Vagina (tissue), 2 donors: ENCODE results near the gene MAP2K5. TPM values are rescaled to one million over a fixed set of nuclear protein-coding genes. Genes with fewer than 3 reads are reported as not detected.

Experiments
- DNase-seq, 2 donors: peaks; one replicate each; pipeline ENCODE4 v3.0.0-alpha.2; 2017; ENCODE audit errors: extremely low spot score in 2 of 2
- H3K27ac ChIP-seq: fragments of 200-600 bp; sonication (generic); one replicate; pipeline ENCODE4 v1.5.1; 2019
- H3K27me3 ChIP-seq: fragments of 200-600 bp; sonication (generic); one replicate; pipeline ENCODE4 v1.5.1; 2019
- H3K36me3 ChIP-seq, 2 donors: fragments of 200-600 bp; sonication (generic); one replicate each; pipeline ENCODE4 v1.5.1; 2017 to 2019
- H3K4me1 ChIP-seq: fragments of 200-600 bp; sonication (generic); one replicate; pipeline ENCODE4 v1.5.1; 2019
- H3K4me3 ChIP-seq, 2 donors: fragments of 200-600 bp; sonication (generic); 1 replicate in 1 of 2; 2 replicates in 1 of 2; pipeline ENCODE4 v1.5.1; 2016 to 2019
- H3K9me3 ChIP-seq: fragments of 200-600 bp; sonication (generic); one replicate; pipeline ENCODE4 v1.5.1; 2019
- POLR2A ChIP-seq, 2 donors: fragments of 450-650 bp; IDR thresholded peaks; one replicate each; pipeline ENCODE4 v1.6.1; 2017; ENCODE audit warnings: antibody characterized with exemption in 2 of 2, mild to moderate bottlenecking in 2 of 2, moderate library complexity in 2 of 2
- POLR2AphosphoS5 ChIP-seq, 2 donors: sonication (generic); formaldehyde crosslinking; IDR thresholded peaks; one replicate each; pipeline ENCODE4 v1.9.0; 2017; ENCODE audit warnings: antibody characterized with exemption in 2 of 2, mild to moderate bottlenecking in 2 of 2, low read depth in 1 of 2; ENCODE audit not compliant: insufficient read depth in 1 of 2
- intact Hi-C: fragments of 100-400 bp; cut with DNase I; formaldehyde crosslinking; loops from one replicate; pipeline ENCODE4 v1.15.1; 2023
- total RNA-seq: library from RNA; depleted of rRNA; stranded (reverse); fragments of >200 nt; gene quantifications from one replicate; pipeline ENCODE4 v1.2.3, GENCODE V29; 2016
- TF ChIP-seq, protein P1 (sequence below), 3 experiments: fragments of 450-650 bp in 2 of 3; fragments of 200-600 bp in 1 of 3; sonication (generic) in 1 of 3; IDR thresholded peaks; one replicate each; pipeline ENCODE4 v1.5.1; 2017 to 2019; ENCODE audit warnings: antibody characterized with exemption in 3 of 3, mild to moderate bottlenecking in 2 of 3, moderate library complexity in 2 of 3

MAP2K5 gene
- total RNA-seq, 1 donor from 2014 or later: 13.5 TPM

DNA sequence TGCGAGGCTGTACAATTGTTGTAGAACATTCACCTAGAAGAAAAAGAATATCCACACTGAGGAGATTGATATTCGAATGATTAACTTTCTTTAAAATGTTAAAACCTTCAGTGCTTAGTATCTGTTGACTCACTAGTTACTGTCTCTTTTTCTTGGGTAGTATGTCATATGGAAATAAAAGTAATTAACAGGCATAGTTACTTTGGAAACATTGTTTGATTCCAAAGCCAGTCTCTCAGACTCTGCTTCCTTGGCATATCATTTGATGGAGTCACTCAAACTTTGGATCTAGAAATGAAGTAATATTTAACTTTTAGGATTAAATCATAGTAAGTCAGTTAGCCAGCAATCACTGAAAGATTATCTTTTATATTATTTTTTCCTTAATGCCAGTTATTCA is 63.4 kb downstream of the MAP2K5 start:
- Histone ChIP-seq H3K9me3 (no peaks in the 10 kb centered on the region), H3K36me3 (no peaks in the 10 kb centered on the region), H3K4me3 (no peak overlapping the region), H3K27ac (no peak overlapping the region), H3K4me1 (no peaks in the 10 kb centered on the region), H3K27me3 (no peaks in the 10 kb centered on the region)
- TF ChIP-seq, protein P1, sequence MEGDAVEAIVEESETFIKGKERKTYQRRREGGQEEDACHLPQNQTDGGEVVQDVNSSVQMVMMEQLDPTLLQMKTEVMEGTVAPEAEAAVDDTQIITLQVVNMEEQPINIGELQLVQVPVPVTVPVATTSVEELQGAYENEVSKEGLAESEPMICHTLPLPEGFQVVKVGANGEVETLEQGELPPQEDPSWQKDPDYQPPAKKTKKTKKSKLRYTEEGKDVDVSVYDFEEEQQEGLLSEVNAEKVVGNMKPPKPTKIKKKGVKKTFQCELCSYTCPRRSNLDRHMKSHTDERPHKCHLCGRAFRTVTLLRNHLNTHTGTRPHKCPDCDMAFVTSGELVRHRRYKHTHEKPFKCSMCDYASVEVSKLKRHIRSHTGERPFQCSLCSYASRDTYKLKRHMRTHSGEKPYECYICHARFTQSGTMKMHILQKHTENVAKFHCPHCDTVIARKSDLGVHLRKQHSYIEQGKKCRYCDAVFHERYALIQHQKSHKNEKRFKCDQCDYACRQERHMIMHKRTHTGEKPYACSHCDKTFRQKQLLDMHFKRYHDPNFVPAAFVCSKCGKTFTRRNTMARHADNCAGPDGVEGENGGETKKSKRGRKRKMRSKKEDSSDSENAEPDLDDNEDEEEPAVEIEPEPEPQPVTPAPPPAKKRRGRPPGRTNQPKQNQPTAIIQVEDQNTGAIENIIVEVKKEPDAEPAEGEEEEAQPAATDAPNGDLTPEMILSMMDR (IDR thresholded peaks at IDR 0.05): no peak
- no peak for TF ChIP-seq POLR2A (IDR thresholded peaks at IDR 0.05)
- TF ChIP-seq POLR2AphosphoS5 (IDR thresholded peaks at IDR 0.05; ENCODE audit: insufficient read depth in 1 of 2, low read depth in 1 of 2): no peak
- DNase-seq: no peak
- intact Hi-C loops: no loop called here

DNA sequence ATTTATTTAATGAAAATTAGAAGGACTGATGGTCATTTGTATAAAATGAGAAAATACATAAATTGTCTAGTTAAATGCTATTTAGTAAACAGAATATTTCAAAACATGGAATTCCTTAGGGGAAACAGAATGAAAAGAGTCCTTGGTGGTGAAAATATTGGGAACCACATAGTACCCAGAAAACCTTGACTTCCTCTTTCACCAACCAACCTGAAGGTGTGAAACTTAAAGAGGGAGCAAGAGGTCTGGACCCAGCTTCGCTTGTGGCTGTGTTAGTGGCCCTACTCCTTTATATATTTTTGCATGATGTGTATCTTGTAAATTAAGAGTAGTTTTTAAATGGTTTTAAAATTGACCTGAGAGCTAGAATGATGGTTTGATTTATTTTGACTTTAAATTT is 64.2 kb downstream of the MAP2K5 start:
- Histone ChIP-seq H3K36me3 (no peaks in the 10 kb centered on the region), H3K4me3 (no peak overlapping the region), H3K27me3 (no peaks in the 10 kb centered on the region), H3K4me1 (no peaks in the 10 kb centered on the region), H3K9me3 (no peaks in the 10 kb centered on the region), H3K27ac (no peak overlapping the region)
- no peak for DNase-seq
- TF ChIP-seq, protein P1 (IDR thresholded peaks at IDR 0.05): no peak
- TF ChIP-seq POLR2A (IDR thresholded peaks at IDR 0.05) (no peak), POLR2AphosphoS5 (IDR thresholded peaks at IDR 0.05; ENCODE audit: insufficient read depth in 1 of 2, low read depth in 1 of 2) (no peak)
- intact Hi-C loops: no loop called here

DNA sequence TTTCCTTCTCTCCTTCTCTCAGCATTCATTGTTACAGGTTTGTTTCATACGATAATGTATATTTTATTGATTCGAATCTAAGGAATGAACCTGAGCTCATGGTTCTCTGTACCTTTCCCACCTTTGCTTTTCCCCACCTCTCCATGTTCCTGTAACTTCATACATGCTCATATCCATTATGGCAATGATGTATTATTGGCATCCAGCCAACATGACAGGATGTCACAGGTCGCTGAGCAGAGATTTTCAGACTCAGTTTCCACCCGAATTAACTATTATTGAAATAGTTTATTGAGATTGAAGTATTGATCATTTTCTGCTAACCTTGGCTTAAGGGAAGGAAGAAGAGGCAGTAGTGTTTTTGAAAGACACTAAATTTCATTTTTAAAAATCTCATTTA is 64.8 kb downstream of the MAP2K5 start:
- TF ChIP-seq POLR2AphosphoS5 (IDR thresholded peaks at IDR 0.05; ENCODE audit: insufficient read depth in 1 of 2, low read depth in 1 of 2): no peak
- TF ChIP-seq, protein P1 (IDR thresholded peaks at IDR 0.05): no peak
- TF ChIP-seq POLR2A (IDR thresholded peaks at IDR 0.05): no peak
- no peaks in the 10 kb centered on the region for H3K9me3 ChIP-seq
- no peak overlapping the region for H3K4me3 ChIP-seq
- intact Hi-C loops: no loop called here
- DNase-seq: no peak
- no peaks in the 10 kb centered on the region for H3K36me3 ChIP-seq
- no peak overlapping the region for H3K27ac ChIP-seq
- H3K27me3 ChIP-seq: no peaks in the 10 kb centered on the region
- H3K4me1 ChIP-seq: no peaks in the 10 kb centered on the region

DNA sequence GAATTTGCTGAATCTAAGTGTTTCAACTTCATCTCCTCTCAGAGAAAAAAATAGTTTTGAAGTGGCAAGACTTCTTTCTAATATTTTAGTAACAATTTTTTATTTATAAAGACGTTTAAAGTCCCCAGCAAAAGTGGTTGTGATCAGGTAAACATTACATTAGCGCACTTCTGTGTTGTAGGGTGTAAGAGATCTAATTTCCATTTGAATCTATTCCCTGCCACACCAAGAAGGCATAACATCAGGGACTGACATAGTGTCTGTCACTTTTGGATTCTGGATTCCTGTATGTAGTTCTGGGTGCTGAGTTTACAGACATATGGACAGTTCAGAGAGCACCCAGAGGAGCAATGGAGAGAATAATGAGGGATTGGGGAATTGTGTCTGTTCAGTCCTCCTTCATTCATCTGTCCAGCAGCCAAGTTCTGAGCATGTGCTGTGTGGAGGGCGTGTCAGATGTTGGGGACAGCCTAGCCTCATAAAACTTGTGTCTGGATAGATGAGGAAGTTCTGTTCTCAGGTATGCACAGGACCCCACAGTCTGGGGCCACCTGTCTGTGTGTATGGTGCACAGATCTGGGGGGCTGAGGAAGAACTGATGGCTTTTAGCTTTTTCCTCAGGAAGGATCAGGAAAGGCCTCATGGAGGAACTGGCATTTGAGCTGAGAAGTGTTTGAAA is 65.6 kb downstream of the MAP2K5 start:
- Histone ChIP-seq H3K4me3 (no peak overlapping the region), H3K27me3 (no peaks in the 10 kb centered on the region), H3K36me3 (no peaks in the 10 kb centered on the region), H3K27ac (no peak overlapping the region), H3K4me1 (no peaks in the 10 kb centered on the region), H3K9me3 (no peaks in the 10 kb centered on the region)
- intact Hi-C loops: no loop called here
- TF ChIP-seq, protein P1 (IDR thresholded peaks at IDR 0.05): no peak
- TF ChIP-seq POLR2AphosphoS5 (IDR thresholded peaks at IDR 0.05; ENCODE audit: insufficient read depth in 1 of 2, low read depth in 1 of 2) (no peak), POLR2A (IDR thresholded peaks at IDR 0.05) (no peak)
- no peak for DNase-seq

DNA sequence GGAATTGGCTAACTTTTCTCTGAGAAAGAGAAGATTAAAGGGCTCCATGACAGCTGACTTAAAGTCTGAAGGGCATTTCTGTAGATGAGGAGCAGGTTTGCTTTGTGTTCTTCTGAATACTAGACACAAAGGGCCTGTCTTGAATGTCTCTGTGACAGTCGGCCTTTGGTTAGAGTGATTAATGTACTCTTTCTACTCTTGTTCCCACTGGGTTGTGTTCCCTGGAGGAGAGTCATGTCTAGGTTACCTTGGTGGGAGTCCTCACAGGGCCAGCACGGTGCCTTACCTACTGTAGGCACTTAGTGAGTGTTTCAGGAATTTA is 66.1 kb downstream of the MAP2K5 start:
- no peaks in the 10 kb centered on the region for H3K27me3 ChIP-seq
- no peak for DNase-seq
- TF ChIP-seq POLR2AphosphoS5 (IDR thresholded peaks at IDR 0.05; ENCODE audit: insufficient read depth in 1 of 2, low read depth in 1 of 2) (no peak), POLR2A (IDR thresholded peaks at IDR 0.05) (no peak)
- TF ChIP-seq, protein P1 (IDR thresholded peaks at IDR 0.05): no peak
- no peaks in the 10 kb centered on the region for H3K9me3 ChIP-seq
- no peaks in the 10 kb centered on the region for H3K36me3 ChIP-seq
- no peaks in the 10 kb centered on the region for H3K4me1 ChIP-seq
- H3K4me3 ChIP-seq: no peak overlapping the region
- intact Hi-C loops: no loop called here
- H3K27ac ChIP-seq: no peak overlapping the region
